Peyer's patch (tissue), 4 donors: Measurements from ENCODE around the gene APC. TPM values are rescaled to one million over a fixed set of nuclear protein-coding genes. Genes with fewer than 3 reads are reported as not detected.
"Not testable (repeated sequence)": the region's sequence is repeated elsewhere in the genome, so short reads cannot be mapped to it uniquely, and the experiment has no call there.

Experiments used
- DNase-seq, 3 donors: peaks; one replicate each; pipeline ENCODE4 v3.0.0-alpha.2; 2017 to 2019
- H3K27ac ChIP-seq, 4 donors: fragments of 200-600 bp; sonication (generic); one replicate each; pipeline ENCODE4 v1.5.1; 2016 to 2019
- H3K27me3 ChIP-seq, 2 donors: fragments of 200-600 bp; sonication (generic); one replicate each; pipeline ENCODE4 v1.5.1; 2019
- H3K36me3 ChIP-seq, 3 donors: fragments of 200-600 bp; sonication (generic); one replicate each; pipeline ENCODE4 v1.5.1; 2016 to 2019
- H3K4me1 ChIP-seq, 4 donors: fragments of 200-600 bp; sonication (generic); one replicate each; pipeline ENCODE4 v1.5.1; 2016 to 2019
- H3K4me3 ChIP-seq, 4 donors: fragments of 200-600 bp; sonication (generic); 1 replicate in 3 of 4; 2 replicates in 1 of 4; pipeline ENCODE4 v1.5.1; 2016 to 2019; ENCODE audit warnings: mild to moderate bottlenecking in 1 of 4
- H3K9me3 ChIP-seq, 4 donors: fragments of 200-600 bp; sonication (generic); one replicate each; pipeline ENCODE4 v1.5.1; 2016 to 2019; ENCODE audit warnings: mild to moderate bottlenecking in 1 of 4
- POLR2A ChIP-seq, 2 donors: fragments of 450-650 bp; IDR thresholded peaks; one replicate each; pipeline ENCODE4 v1.5.1; 2017; ENCODE audit warnings: antibody characterized with exemption in 2 of 2, mild to moderate bottlenecking in 2 of 2, moderate library complexity in 2 of 2
- total RNA-seq, 4 donors: library from RNA; depleted of rRNA; stranded (reverse); fragments of >200 nt; gene quantifications; one replicate each; pipeline ENCODE4 v1.1.0, GENCODE V29; 2016
- TF ChIP-seq, protein P1 (sequence below), 6 experiments: fragments of 450-650 bp in 4 of 6; fragments of 200-600 bp in 2 of 6; sonication (generic) in 1 of 6; IDR thresholded peaks; one replicate each; pipeline ENCODE4 v1.5.1; 2017 to 2019; ENCODE audit warnings: antibody characterized with exemption in 6 of 6, mild to moderate bottlenecking in 3 of 6, moderate library complexity in 1 of 6

Gene APC
- total RNA-seq, 4 donors from 2014 or later, result 71.0 to 148 (median 106) TPM

DNA sequence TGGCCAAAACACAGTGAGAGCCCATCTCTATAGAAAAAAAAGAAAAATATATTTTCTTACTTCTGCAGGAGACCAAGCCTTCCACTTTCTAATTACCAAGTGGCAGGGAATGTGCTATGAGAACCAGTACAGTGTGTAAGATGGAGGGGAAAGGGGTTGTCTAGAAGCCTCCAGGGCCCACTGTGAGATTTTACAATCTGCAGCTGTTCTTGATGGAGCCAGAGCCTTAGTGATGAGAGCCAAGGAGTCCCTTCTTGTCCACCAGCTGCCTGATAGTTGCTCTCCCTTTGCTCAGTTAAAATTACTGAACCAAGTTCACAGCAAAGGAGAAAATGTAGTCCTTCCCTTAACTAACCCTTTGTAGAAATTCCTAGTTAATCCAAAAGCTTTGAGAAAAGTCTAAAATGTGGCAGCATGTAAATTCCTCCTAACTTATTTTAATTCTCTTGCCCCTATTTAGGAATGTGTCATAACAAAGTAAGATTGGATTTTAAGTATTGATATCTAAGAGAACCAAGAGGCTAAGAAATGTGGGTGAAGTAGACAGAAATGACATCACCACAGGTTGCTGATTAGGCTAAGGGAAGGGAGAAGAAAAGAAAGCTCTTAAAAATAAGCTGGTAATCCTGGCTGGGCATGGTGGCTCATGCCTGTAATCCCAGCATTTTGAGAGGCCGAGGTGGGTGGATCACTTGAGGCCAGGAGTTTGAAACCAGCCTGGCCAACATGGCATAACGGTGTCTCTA, 142.7 kb downstream of the APC start:
- Histone ChIP-seq H3K27me3 (no peaks in the 10 kb centered on the region), H3K36me3 (peaks cover 0 to 88% (median 0%) of the 10 kb centered on the region in 3 donors), H3K9me3 (no peaks in the 10 kb centered on the region), H3K4me3 (no peak overlapping the region), H3K4me1 (peaks cover 0 to 8% (median 0%) of the 10 kb centered on the region in 4 donors), H3K27ac (no peak overlapping the region)
- no peak for DNase-seq
- TF ChIP-seq POLR2A (IDR thresholded peaks at IDR 0.05), result no peak
- TF ChIP-seq, protein P1, sequence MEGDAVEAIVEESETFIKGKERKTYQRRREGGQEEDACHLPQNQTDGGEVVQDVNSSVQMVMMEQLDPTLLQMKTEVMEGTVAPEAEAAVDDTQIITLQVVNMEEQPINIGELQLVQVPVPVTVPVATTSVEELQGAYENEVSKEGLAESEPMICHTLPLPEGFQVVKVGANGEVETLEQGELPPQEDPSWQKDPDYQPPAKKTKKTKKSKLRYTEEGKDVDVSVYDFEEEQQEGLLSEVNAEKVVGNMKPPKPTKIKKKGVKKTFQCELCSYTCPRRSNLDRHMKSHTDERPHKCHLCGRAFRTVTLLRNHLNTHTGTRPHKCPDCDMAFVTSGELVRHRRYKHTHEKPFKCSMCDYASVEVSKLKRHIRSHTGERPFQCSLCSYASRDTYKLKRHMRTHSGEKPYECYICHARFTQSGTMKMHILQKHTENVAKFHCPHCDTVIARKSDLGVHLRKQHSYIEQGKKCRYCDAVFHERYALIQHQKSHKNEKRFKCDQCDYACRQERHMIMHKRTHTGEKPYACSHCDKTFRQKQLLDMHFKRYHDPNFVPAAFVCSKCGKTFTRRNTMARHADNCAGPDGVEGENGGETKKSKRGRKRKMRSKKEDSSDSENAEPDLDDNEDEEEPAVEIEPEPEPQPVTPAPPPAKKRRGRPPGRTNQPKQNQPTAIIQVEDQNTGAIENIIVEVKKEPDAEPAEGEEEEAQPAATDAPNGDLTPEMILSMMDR (IDR thresholded peaks at IDR 0.05), result no peak

DNA sequence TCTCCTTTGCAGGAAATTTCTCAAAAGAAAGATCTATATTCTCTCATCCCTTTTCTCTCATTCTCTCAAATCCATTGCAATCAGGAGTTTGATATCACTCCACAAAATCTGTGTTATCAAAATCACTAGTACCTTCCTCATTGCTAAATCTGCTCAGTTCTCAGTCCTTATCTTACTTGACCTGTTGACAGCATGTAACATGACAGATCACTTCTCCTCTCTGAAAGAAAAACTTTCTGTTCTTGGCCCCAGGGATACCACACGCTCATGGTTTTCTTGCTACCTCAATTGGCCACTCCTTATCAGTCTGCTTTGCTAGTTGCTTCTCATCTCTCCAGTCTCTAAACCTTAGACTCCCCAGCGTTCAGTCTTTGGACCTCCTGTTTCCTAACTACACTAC, 145.5 kb downstream of the APC start:
- Histone ChIP-seq H3K27me3 (no peaks in the 10 kb centered on the region), H3K4me3 (no peak overlapping the region)
- no peak for DNase-seq

DNA sequence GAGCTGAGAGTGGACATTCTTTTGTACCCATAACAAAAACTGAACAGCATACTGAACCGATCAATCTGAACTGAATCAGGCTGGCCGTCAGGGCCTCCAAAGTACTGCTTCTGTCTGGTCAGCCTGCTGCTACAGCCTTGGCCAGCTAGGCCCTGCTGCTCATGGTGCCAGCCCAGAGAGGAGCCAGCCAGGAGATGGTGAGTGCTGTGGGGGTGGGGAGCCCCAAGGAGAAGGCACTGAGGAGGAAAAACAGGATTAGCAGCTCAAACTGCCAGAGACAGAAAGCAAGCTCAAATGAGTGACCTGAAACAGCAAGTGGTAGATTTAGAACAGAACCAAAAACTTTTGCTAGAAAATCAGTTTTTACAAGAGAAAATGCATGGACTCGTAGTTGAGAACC, 147.3 kb downstream of the APC start:
- no peak for DNase-seq
- TF ChIP-seq, protein P1 (IDR thresholded peaks at IDR 0.05), result no peak
- TF ChIP-seq POLR2A (IDR thresholded peaks at IDR 0.05), result no peak
- no peak overlapping the region for H3K4me3 ChIP-seq
- no peaks in the 10 kb centered on the region for H3K9me3 ChIP-seq
- no peak overlapping the region for H3K27ac ChIP-seq
- no peaks in the 10 kb centered on the region for H3K4me1 ChIP-seq
- peaks cover 0 to 77% (median 0%) of the 10 kb centered on the region in 3 donors for H3K36me3 ChIP-seq
- no peaks in the 10 kb centered on the region for H3K27me3 ChIP-seq

More for the DNA sequence above, 145.5 kb downstream of the APC start:
- peaks cover 0 to 86% (median 0%) of the 10 kb centered on the region in 3 donors for H3K36me3 ChIP-seq
- no peak for TF ChIP-seq POLR2A (IDR thresholded peaks at IDR 0.05)
- TF ChIP-seq, protein P1 (IDR thresholded peaks at IDR 0.05), result no peak
- H3K9me3 ChIP-seq, result no peaks in the 10 kb centered on the region
- peaks cover 0 to 8% (median 0%) of the 10 kb centered on the region in 4 donors for H3K4me1 ChIP-seq
- H3K27ac ChIP-seq, result no peak overlapping the region

DNA sequence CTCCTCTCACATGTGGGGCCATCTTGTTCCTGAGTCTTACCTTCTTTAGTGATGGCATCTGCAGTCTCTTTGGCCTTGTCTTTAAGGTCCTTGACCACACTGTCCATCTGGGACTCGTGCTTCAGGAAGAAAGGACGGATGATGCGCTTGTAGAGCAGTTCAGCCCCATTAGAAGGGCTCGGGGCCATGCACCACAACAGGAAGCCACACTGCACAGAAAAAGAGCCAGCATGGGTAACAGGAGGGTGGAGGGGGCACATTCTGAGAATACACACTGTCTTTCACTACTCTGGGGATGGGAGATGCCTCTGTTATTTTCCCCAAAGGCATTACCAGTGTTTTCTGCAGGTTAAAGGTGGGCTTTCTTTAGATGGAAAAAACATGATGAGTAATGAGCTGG, 149.3 kb downstream of the APC start:
- H3K9me3 ChIP-seq, result no peaks in the 10 kb centered on the region
- DNase-seq, result no peak
- H3K4me1 ChIP-seq, result no peaks in the 10 kb centered on the region
- H3K27me3 ChIP-seq, result no peaks in the 10 kb centered on the region
- H3K4me3 ChIP-seq, result no peak overlapping the region
- no peak overlapping the region for H3K27ac ChIP-seq
- peaks cover 0 to 71% (median 0%) of the 10 kb centered on the region in 3 donors for H3K36me3 ChIP-seq
- no peak for TF ChIP-seq POLR2A (IDR thresholded peaks at IDR 0.05)
- TF ChIP-seq, protein P1 (IDR thresholded peaks at IDR 0.05), result no peak

DNA sequence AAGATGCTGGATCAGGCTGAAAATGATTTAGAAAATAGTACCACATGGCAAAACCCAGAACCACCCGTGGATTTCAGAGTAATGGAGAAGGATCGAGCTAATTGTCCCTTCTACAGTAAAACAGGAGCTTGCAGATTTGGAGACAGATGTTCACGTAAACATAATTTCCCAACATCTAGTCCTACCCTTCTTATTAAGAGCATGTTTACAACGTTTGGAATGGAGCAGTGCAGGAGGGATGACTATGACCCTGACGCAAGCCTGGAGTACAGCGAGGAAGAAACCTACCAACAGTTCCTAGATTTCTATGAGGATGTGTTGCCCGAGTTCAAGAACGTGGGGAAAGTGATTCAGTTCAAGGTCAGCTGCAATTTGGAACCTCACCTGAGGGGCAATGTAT, 154.4 kb downstream of the APC start:
- peaks cover 0 to 50% (median 0%) of the 10 kb centered on the region in 3 donors for H3K36me3 ChIP-seq
- not testable (repeated sequence) for H3K27me3 ChIP-seq, H3K4me3 ChIP-seq, H3K9me3 ChIP-seq, H3K27ac ChIP-seq, DNase-seq, H3K4me1 ChIP-seq

DNA sequence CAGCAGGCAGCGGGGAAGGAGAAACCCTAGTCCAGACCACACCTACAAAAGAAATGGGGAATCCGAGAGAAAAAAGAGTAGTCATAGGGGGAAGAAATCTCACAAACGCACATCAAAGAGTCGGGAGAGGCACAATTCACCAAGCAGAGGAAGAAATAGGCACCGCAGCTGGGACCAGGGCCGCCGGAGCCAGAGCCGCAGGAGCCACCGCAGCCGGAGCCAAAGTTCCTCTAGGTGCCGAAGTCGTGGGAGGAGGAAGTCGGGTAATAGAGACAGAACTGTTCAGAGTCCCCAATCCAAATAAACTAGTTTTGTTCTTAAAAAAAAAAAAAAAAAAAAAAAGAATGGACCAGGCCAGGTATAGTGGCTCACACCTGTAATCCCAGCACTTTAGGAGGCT, 155.1 kb downstream of the APC start:
- H3K27ac ChIP-seq, result no peak overlapping the region
- H3K27me3 ChIP-seq, result no peaks in the 10 kb centered on the region
- H3K4me1 ChIP-seq, result no peaks in the 10 kb centered on the region
- TF ChIP-seq, protein P1 (IDR thresholded peaks at IDR 0.05), result no peak
- no peak for TF ChIP-seq POLR2A (IDR thresholded peaks at IDR 0.05)
- no peaks in the 10 kb centered on the region for H3K9me3 ChIP-seq
- peaks cover 0 to 50% (median 0%) of the 10 kb centered on the region in 3 donors for H3K36me3 ChIP-seq
- no peak overlapping the region for H3K4me3 ChIP-seq
- no peak for DNase-seq
